Mesendoderm (in vitro differentiated cells): ENCODE data around the gene GOLGA8O. TPM values are rescaled to one million over a fixed set of nuclear protein-coding genes. Genes with fewer than 3 reads are reported as not detected.
"Not testable (repeated sequence)": the region's sequence is repeated elsewhere in the genome, so short reads cannot be mapped to it uniquely, and the experiment has no call there.

Experiments
- DNase-seq: peaks from one replicate; pipeline ENCODE4 v3.0.0; 2013
- H2AK5ac ChIP-seq: 2 replicates; pipeline ENCODE4 v1.6.1; 2013; ENCODE audit warnings: low read length, inconsistent platforms
- H2BK120ac ChIP-seq: 2 replicates; pipeline ENCODE4 v1.6.1; 2013; ENCODE audit warnings: low read depth, mild to moderate bottlenecking, low read length, moderate library complexity, mixed read lengths
- H2BK15ac ChIP-seq: replicated peaks from 2 replicates; pipeline ENCODE4 v1.6.1; 2013; ENCODE audit warnings: low read depth, mild to moderate bottlenecking, moderate library complexity
- H2BK5ac ChIP-seq: 2 replicates; pipeline ENCODE4 v1.6.1; 2013; ENCODE audit warnings: low read length, inconsistent platforms
- H3K18ac ChIP-seq: 2 replicates; pipeline ENCODE4 v1.6.1; 2013; ENCODE audit warnings: mild to moderate bottlenecking, low read length, mixed read lengths
- H3K23ac ChIP-seq: one replicate; pipeline ENCODE4 v1.6.1; 2013; ENCODE audit warnings: low read length
- H3K27ac ChIP-seq: 2 replicates; pipeline ENCODE4 v1.5.1; 2013; ENCODE audit warnings: low read depth, mild to moderate bottlenecking, inconsistent platforms, low read length, moderate library complexity
- H3K27me3 ChIP-seq: 2 replicates; pipeline ENCODE4 v1.6.1; 2013; ENCODE audit warnings: low read length, control low read depth, mild to moderate bottlenecking, inconsistent platforms; ENCODE audit not compliant: insufficient read depth, poor library complexity
- H3K36me3 ChIP-seq: 2 replicates; pipeline ENCODE4 v1.6.1; 2013; ENCODE audit warnings: low read length, inconsistent platforms; ENCODE audit not compliant: control insufficient read depth, insufficient read depth
- H3K4ac ChIP-seq: one replicate; pipeline ENCODE4 v1.6.1; 2013; ENCODE audit warnings: low read depth, mild to moderate bottlenecking, low read length, moderate library complexity
- H3K4me1 ChIP-seq: 2 replicates; pipeline ENCODE4 v1.6.1; 2013; ENCODE audit warnings: low read depth, low read length, inconsistent platforms; ENCODE audit not compliant: control insufficient read depth
- H3K4me2 ChIP-seq: 2 replicates; pipeline ENCODE4 v1.6.1; 2013; ENCODE audit warnings: low read length
- H3K4me3 ChIP-seq: 2 replicates; pipeline ENCODE4 v1.5.1; 2013; ENCODE audit warnings: mild to moderate bottlenecking, low read length
- H3K56ac ChIP-seq: one replicate; pipeline ENCODE4 v1.6.1; 2013; ENCODE audit warnings: low read length
- H3K79me1 ChIP-seq: 2 replicates; pipeline ENCODE4 v1.6.1; 2013; ENCODE audit warnings: low read length, inconsistent platforms
- H3K79me2 ChIP-seq: 2 replicates; pipeline ENCODE4 v1.6.1; 2013; ENCODE audit warnings: mild to moderate bottlenecking, low read length; ENCODE audit not compliant: control insufficient read depth, insufficient read depth
- H3K9ac ChIP-seq: 2 replicates; pipeline ENCODE4 v1.6.1; 2013; ENCODE audit warnings: low read length, inconsistent platforms
- H4K5ac ChIP-seq: one replicate; pipeline ENCODE4 v1.6.1; 2013; ENCODE audit warnings: low read length
- H4K8ac ChIP-seq: one replicate; pipeline ENCODE4 v1.6.1; 2013; ENCODE audit warnings: low read depth, mild to moderate bottlenecking, control low read depth, low read length, moderate library complexity
- WGBS: extraction: QIAGEN DNeasy Blood & Tissue Kit; methylation state at CpG from one replicate; pipeline ENCODE4 v1.1.7; 2013; ENCODE audit warnings: low lambda C conversion rate, missing lambda C conversion rate; ENCODE audit not compliant: insufficient coverage; ENCODE audit errors: extremely low coverage; 5-methylcytosine and 5-hydroxymethylcytosine counted together
- polyA plus RNA-seq, 2 experiments: library from polyadenylated mRNA; stranded (reverse); fragments of 200-250 nt; gene quantifications; one replicate each; pipeline ENCODE4 v1.2.3, GENCODE V29; 2013

The GOLGA8O gene
- not detected for polyA plus RNA-seq (2013, experiment 1 of 2)
- not detected for polyA plus RNA-seq (2013, experiment 2 of 2)

GRCh38 chr15:32455534-32455933 lies at the start of gene GOLGA8O:
Gene GOLGA8O, minus strand, starts transcription at chr15:32455634. Its CDS starts 98 bp downstream, at chr15:32455536.
- not testable (repeated sequence) for H3K4me1 ChIP-seq, H3K23ac ChIP-seq, H3K9ac ChIP-seq, H3K79me2 ChIP-seq, H3K4ac ChIP-seq, H3K79me1 ChIP-seq, H2AK5ac ChIP-seq, H3K4me3 ChIP-seq, H2BK5ac ChIP-seq, H3K56ac ChIP-seq, H2BK15ac ChIP-seq, H3K36me3 ChIP-seq, H3K18ac ChIP-seq, H4K5ac ChIP-seq, DNase-seq, H3K27me3 ChIP-seq, H2BK120ac ChIP-seq, H3K27ac ChIP-seq, H4K8ac ChIP-seq, H3K4me2 ChIP-seq
- WGBS, result no CpG with 5 or more reads among the region's 7 CpGs

DNA sequence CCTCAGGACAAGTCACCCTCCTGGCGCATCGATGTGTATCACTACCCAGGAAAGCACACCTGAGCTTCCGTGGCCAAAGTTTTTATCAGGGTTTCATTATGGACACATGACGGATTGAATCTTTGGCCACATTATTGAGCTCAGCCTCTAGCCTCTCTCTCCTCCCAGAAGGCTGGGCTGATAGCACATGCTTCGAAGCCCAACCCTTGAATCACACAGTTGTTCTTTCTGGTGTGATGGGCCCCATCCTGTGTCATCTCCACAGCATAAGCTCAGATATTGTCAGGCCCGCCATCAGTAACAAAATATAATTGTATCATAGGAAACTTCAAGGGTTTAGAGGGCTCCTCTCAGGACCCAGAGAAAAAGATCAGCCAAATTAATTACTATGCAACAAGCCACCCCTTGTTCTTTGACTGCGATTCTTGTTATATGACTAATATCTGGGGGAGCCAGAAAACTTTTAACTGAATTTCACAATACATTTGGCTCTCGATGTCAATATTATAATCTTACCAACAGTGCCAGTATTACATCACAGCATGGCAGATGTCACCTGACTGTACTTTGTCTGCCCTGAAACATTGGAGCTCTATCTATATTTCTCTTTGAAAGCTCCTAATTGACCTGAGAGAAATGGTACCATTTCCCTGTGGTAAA lies 48.8 kb upstream of the GOLGA8O start:
- not testable (repeated sequence) for H3K4me1 ChIP-seq, H3K56ac ChIP-seq, H2AK5ac ChIP-seq, H3K9ac ChIP-seq, H3K4me2 ChIP-seq, H3K23ac ChIP-seq, H2BK15ac ChIP-seq, H2BK120ac ChIP-seq, H3K79me2 ChIP-seq, H3K4me3 ChIP-seq, H4K5ac ChIP-seq, H3K27ac ChIP-seq, H3K18ac ChIP-seq, H3K4ac ChIP-seq, H3K79me1 ChIP-seq, H3K27me3 ChIP-seq, H4K8ac ChIP-seq, H3K36me3 ChIP-seq, H2BK5ac ChIP-seq, DNase-seq
- no CpG with 5 or more reads among the region's 8 CpGs for WGBS

GRCh38 chr15:32502946-32503345 lies 47.5 kb upstream of the GOLGA8O start:
- not testable (repeated sequence) for H3K79me1 ChIP-seq, H3K4me3 ChIP-seq, H3K4ac ChIP-seq, H3K23ac ChIP-seq, H3K36me3 ChIP-seq, H2BK15ac ChIP-seq, H3K27ac ChIP-seq, H4K8ac ChIP-seq, H3K56ac ChIP-seq, H2BK120ac ChIP-seq, H3K4me2 ChIP-seq, H2BK5ac ChIP-seq, H3K4me1 ChIP-seq, H3K79me2 ChIP-seq, H2AK5ac ChIP-seq, H4K5ac ChIP-seq, H3K27me3 ChIP-seq, DNase-seq, H3K18ac ChIP-seq, H3K9ac ChIP-seq
- WGBS, result no CpG with 5 or more reads among the region's 1 CpG

GRCh38 chr15:32492768-32493167 lies 37.3 kb upstream of the GOLGA8O start:
- not testable (repeated sequence) for H3K4me1 ChIP-seq, H4K5ac ChIP-seq, H3K18ac ChIP-seq, H2AK5ac ChIP-seq, H3K23ac ChIP-seq, H3K4ac ChIP-seq, H3K36me3 ChIP-seq, H2BK5ac ChIP-seq, DNase-seq, H3K27ac ChIP-seq, H3K4me3 ChIP-seq, H2BK15ac ChIP-seq, H3K79me2 ChIP-seq, H3K9ac ChIP-seq, H4K8ac ChIP-seq, H2BK120ac ChIP-seq, H3K56ac ChIP-seq, H3K4me2 ChIP-seq, H3K27me3 ChIP-seq, H3K79me1 ChIP-seq
- WGBS, result no CpG with 5 or more reads among the region's 4 CpGs

GRCh38 chr15:32486474-32486873 lies 31.0 kb upstream of the GOLGA8O start:
- H3K79me1 ChIP-seq, H2BK15ac ChIP-seq, H2BK120ac ChIP-seq, H3K79me2 ChIP-seq, H2BK5ac ChIP-seq, H3K4me1 ChIP-seq, H3K18ac ChIP-seq, H3K27ac ChIP-seq, H3K4me3 ChIP-seq, H4K5ac ChIP-seq, H3K27me3 ChIP-seq, DNase-seq, H3K4ac ChIP-seq, H4K8ac ChIP-seq, H3K56ac ChIP-seq, H2AK5ac ChIP-seq, H3K23ac ChIP-seq, H3K4me2 ChIP-seq, H3K9ac ChIP-seq, H3K36me3 ChIP-seq: not testable (repeated sequence)
- WGBS, result no CpG with 5 or more reads among the region's 12 CpGs

DNA sequence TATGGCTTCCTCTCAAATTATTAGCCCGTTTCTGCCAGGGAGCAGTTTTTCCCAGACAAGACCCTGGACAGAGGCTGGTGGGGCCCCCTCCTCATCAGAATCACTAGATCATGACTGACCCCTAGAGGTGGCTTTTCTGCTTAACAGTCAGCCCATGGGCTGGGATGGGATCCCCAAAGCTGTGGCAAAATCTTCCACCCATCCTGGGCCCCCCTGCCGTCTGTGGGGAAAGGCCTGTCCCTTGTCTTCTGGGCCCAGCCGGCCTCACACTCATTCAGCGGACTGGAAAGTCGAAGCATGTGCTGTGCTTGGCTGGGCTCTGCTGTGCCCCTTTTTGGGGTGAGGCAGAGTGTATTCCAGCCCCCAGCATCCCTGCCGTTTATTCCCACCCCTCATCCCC lies 27.9 kb upstream of the GOLGA8O start:
- not testable (repeated sequence) for H3K79me2 ChIP-seq, H3K18ac ChIP-seq, DNase-seq, H3K79me1 ChIP-seq, H4K5ac ChIP-seq, H2BK120ac ChIP-seq, H3K4me2 ChIP-seq, H3K4me1 ChIP-seq, H4K8ac ChIP-seq, H3K4me3 ChIP-seq, H3K23ac ChIP-seq, H3K27me3 ChIP-seq, H2BK15ac ChIP-seq, H2BK5ac ChIP-seq, H3K56ac ChIP-seq, H3K36me3 ChIP-seq, H3K27ac ChIP-seq, H3K4ac ChIP-seq, H2AK5ac ChIP-seq, H3K9ac ChIP-seq
- no CpG with 5 or more reads among the region's 6 CpGs for WGBS
